ENCODE data around the gene ROPN1.
"Not testable (repeated sequence)": the region's sequence is repeated elsewhere in the genome, so short reads cannot be mapped to it uniquely, and the experiment has no call there.

Gene ROPN1

DNA sequence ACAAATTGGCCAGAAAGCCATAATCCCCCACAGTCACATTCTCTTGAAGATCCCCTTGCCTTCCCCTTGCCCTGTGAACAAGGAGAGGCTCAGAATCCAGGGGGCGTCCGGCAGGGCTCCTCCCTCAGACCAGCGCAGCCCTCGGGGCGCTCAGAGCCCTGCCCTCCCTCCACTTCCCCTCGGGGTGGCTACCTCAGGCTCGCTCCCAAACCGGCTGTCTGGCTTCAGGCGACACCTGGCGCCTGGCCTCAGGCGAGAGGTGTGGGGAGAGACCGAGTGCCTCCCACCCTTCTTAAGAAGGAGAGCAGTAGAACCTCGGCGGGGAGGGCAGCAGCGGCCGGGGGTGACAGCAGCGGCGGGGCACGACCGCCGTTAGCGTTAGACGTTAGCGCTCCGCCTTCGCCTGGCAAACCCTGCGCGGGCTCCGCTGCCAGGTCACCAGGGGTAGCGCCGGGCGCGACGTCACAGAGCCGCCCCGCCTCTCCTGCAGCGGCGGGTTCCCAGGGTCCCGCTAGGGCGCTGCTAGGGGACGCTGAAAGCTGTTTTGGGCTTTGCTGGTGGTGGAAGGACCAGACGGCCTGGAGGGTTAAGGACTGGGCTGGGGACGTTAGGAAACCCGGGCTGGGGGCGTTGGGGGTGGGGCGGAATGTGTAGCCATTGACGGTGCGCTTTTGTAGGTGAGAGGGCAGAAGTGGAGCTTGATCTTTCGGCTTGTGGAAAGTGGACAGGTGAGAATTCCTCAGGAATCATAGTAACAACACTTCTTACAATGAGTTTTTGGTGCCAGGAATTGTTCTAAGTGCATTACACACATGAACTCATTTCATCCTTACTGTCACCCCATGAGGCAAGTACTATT, at the start of gene ROPN1:
ROPN1 (minus strand) TSS at position 395 of the 859 bp plus-strand sequence. CDS start 11,643 bp downstream, outside the sequence.
- not testable (repeated sequence) for DNase-seq

DNA sequence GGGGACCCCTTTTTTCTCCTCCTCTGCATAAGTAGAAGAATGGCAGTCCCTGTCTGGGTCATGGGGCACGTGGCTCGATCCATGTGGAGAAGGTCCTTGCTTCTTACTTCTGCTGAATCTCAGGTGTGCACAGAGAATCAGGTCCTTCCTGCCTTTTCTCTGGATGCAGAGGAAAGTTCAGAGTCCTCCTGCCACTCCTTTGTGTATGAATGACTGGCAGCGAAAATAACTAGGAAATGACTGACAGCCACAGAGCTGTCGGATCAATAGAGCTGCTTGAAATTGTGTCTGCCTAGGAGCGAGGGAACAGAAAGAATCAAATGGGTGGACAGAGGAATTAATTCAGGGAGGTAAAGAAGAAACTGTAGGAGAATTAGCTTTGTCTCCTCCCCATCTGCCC, 49.6 kb upstream of the ROPN1 start:
- no peak for DNase-seq

DNA sequence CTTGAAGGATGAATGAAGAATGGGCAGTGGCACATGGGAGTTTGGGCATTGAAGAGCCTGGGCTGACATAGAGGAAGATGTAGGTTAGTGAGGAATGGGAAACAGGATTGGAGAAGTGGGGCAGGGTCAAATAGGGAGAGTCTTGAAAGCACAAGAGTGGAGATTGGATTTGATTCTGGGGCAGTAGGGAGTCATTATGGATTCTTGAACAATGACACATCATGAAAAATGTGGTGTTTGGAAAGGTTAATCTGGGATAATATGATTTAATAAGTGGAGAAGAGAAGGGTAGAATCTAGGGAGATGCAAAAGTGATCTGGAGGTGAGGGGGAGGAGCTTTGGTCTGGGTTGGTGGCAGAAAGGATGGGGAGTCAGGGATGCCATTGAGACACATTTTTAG, 45.4 kb upstream of the ROPN1 start:
- no peak for DNase-seq

DNA sequence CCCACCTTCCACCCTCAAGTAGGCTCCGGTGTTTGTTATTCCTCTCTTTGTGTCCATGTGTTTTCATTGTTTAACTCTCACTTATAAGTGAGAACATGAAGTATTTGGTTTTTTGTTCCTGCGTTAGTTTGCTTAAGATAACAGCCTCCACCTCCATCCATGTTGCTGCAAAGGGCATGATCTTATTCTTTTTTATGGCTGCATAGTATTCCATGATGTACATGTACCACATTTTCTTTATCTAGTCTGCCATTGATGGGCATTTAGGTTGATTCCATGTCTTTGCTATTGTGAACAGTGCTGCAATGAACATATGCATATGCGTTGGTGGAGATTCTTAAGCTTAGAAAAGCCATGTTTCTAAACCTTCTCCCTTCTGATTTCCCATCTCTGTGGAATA, 44.3 kb upstream of the ROPN1 start:
- DNase-seq, result not testable (repeated sequence)

DNA sequence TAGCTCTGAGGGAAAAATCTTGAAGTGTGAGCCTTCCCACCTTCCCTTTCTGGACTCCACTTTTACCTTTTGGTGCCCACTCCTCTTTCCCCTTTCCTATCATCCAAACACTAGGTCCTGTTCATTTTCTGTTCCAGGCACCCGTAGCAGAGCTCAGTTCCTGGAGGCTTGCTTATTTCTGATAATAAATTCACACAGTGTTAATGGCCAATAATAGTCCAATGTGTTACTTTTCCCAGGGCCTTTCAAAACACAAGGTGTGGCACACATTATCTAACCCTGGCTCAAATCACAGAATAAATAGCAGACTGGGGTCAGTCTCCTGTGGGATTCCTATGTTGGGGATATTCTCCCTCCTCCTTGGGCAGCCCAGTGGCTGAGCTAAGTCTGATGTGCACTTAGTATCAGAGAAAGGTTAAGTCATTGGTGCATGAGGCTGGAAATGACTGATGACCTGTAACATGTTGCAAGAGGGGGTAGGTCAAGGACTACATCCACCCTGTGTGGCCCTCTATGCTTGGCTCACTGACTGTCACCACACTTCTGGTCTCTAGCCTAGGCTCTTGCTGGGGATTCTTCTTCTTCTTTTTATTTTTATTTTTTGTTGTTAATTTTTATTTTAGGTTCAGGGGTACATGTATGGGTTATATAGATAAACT, 43.7 kb upstream of the ROPN1 start:
- no peak for DNase-seq

DNA sequence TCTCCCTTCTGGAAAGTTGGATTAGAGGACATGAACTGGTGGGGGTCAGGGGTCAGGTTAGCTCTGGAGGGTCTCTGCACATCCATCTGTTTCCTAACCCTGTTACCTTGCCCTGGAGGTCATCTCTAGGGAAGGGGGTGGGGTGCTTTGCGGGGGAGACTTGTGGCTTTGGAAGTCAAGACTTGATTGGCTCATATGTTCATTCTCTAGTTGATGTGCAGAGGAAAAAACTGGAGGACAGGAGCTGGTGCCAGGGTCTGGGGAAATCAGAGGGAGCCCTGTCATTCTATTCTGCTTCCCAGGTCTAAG, 42.9 kb upstream of the ROPN1 start:
- no peak for DNase-seq

DNA sequence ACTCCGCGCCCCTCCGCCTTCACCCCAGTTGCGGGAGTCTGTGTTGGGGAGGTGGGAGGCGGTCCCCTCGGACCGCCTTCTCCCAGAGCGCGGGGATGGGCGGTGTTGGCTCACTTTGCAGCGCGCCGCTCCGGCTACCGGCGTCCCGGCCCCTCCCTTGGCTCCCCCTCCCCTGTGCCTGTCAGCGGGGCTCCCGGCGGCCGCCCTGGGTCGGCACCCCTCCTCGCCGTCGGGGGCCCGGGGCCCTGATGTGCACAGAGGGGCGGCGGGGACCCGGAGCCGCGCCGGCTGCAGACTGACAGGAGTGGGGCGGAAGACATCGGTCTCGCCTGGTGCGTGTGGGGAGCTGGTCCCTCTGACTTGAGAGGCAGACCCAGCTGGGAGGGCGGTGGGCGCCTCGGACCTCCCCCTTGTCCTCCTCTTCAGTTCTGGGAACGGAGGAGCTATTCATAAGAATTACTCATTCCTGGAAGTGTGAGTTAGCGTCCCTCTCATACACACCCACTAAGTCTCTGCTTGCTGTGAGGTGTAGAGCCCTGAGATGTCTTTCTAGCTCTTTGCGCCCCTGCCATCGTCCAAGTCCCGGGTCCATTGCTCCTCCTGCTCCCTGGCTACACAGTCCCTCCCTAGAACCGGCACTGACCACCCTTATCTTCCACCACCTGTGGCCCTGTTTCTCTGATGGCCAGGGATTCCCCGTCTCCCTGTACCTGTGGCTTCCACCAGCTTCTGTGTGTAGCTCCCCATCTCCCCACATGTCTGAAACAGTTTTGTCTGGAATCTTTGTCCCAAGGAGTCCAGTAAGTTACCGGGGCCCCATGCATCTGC, 42.3 kb upstream of the ROPN1 start:
- peak; percentile 23 for DNase-seq

DNA sequence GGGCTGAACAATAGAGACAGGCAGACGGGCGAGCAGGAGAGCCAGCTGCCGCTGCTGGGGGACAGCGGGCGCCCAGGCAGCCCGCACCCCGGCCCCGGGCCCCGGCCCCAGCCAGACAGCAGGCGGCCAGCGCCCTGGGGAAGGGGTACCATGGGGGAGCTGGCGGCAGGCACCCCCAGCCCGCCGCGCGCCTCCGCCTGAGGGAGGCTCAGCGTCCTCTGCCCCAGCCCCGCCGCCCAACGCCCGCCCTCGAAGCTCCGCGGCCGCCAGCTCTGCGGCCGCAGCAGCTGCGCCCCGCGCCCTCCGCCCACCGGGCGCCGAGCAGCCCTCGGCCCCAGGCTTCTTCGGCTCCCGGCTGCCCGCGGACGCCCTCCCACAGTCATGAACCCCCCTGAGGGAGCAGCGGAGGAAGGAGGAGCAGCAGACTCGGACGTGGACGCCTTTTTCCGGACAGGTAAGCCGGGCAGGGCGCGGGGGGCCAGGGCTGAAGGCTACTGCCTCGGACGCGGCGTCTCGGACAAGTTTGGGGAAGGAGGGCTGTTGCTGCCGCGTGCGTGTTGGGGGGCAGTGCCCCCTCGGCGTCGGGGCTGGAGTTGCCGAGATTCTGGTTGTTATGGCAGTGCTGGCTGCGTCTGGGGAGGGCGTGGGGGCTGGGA, 41.6 kb upstream of the ROPN1 start, which contains the start of gene KALRN:
KALRN (plus strand) TSS at position 10 of the 656 bp plus-strand sequence.
- DNase-seq, result no peak

DNA sequence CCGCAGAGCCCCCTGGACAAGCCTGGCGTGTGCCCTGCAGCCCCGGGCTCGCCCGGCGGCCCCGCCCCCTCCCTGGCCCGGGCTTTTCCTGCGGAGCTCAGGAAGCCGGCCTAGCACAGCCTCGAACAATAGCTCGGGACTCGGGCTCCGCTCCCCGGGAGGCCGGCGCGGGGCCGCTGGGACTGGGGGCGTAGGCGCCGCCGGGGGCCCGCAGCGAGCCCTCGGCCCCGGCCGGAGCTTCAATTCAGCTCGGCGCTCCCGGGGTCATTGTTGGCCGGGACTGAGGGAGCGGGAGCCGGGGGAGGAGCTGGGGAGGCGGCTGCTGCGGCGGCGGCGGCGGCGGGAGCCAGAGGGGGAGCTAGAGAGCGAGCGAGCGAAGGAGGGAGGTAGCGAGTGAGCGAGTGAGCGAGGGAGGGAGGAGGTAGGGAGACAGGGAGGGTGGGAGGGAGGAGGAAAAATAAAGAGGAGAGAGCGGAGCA, 41.0 kb upstream of the ROPN1 start:
- peak; percentile 78 for DNase-seq

DNA sequence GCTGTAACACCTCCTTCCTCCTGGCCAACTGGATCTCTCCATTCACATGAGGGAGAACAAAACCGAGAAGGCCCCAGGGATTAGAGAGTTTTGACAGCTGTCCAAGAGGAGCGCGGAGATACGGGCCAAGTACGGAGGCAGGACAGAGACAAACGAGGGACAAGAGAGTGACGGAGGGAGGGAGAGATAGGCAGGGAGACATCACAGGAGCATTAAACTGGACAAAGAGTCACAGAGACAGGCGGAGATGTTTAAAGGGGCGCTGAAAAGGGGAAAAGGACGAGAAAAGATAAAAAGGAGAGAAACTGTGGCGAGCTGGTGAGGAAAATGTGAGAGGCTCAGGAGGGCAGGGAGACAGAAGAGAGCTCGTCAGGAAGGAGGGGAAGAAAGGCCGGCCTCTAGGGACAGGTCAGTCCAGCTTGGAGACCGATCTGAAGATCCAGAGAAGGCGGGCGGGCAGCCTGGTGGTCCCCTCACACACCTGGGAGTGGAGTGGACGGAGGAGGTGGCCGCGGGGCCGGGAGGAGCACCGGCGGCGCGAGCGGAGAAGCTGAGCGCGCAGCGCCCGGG, 40.5 kb upstream of the ROPN1 start:
- no peak for DNase-seq

DNA sequence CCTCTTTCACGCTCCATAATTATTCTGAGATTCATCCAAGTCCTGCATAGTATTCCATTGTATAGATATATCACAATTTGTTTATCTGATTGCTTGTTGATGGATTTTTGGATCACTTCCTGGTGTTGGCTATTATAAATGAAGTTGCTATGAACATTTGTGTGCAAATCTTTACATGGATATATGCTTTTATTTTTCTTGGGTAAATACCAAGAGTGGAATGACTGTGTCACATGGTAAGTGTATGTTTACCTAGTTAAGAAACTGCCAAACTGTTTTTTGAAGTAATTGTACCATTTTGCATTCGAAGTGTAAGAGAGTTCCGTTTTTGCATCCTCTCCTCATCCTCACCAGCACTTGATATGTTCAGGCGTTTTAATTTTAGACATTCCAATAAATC, 34.6 kb upstream of the ROPN1 start:
- no peak for DNase-seq

DNA sequence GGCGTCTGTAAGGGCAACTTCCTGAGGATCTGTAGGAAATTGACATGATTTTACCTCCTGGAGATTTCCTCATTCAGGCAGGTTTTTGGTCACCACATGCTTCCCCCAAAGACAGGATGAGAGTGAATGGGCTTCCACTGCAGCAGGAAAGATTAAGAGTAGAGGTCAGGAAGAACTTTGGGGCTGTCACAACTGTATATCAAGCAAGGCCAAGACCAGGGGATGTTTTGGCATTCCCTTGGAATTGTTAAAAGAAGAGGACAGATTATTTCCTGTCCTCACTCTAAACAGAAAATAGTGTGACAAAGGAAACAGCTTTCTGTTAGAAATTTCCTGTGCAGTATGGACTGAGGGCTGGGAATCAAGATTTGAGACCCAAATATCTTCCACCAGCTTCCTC, 31.6 kb upstream of the ROPN1 start:
- DNase-seq, result not testable (repeated sequence)

DNA sequence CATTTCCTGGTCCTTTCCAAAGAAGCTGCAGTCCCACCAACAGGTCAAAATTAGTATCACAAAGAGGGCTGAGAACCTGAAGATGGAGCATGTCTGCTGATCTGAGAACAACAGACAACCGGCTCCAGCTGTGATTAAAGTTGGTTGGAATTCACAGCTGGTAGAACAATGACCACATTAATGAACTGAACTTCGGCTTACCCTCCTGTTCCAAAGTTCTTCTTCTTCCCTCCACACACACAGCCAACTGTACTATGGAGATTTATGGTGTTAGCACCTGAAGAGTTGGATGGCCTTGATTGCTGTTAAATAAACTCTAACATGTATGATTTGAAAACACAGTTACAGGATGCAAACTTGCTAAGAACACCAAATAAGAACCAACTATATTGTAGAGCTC, 27.4 kb upstream of the ROPN1 start:
- no peak for DNase-seq

DNA sequence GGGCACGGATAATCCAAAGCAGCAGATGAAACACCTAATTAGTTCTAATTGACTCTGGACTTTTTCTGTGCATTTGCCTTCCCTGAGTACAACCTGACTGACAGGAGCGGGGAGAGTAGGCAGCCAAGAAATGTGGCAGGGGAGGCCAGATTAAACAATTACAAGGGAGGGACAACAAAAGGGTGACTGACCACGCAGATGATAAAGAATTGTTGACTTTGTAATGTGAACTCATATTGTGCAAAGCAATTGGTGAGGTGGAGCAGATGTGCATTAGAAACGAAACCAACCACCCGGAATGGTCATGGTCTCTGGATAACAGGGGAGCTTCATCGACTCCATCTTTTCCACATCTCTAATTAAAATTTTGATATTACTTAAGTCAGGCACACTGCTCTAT, 25.6 kb upstream of the ROPN1 start:
- DNase-seq, result not testable (repeated sequence)

DNA sequence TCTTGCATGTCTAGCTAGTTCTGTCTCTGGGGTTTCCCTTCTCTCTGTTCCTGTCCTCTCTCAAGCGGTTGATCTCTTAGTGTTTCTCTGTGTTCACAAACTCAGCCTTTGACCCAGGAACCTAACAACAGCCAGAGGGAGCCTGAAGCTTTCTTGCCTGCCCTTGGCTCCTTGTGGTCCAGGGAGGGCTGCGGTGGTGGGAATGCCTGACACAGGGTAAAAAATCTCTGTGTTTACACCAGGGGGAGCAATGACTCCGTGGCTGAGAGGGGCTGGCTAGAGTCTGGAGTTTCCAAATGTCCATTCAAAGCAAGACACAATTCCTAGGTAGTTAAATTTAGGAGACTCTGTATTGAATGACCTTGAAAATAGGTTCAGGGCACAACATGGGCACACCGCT, 24.6 kb upstream of the ROPN1 start:
- peak; percentile 32 for DNase-seq

DNA sequence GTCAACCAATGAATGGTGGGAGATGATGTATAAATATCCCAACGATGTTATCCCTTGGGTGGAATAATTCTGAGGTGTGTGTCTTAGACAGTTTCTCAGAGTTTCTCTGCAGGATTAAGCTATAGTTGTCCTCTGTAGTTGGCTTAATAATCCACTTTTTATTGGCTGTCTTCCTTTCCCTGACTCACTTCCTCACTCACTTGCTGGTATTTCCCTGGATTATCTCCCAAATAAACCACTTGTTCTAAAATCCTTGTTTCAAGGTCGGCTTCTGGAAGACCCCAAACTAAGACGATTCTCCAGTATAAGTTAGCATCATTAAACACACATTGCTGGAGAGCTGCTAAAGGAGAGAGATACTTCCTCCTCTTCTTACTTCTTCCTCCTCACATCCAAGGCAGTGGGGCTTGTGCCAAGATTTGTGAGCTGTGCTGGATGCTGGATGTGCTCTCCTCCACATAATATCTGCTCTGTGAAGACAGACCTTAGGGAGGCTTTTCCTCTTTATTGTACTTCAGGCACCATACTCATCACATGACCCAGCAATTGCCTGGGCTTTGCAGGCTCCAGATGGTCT, 22.5 kb upstream of the ROPN1 start:
- no peak for DNase-seq

DNA sequence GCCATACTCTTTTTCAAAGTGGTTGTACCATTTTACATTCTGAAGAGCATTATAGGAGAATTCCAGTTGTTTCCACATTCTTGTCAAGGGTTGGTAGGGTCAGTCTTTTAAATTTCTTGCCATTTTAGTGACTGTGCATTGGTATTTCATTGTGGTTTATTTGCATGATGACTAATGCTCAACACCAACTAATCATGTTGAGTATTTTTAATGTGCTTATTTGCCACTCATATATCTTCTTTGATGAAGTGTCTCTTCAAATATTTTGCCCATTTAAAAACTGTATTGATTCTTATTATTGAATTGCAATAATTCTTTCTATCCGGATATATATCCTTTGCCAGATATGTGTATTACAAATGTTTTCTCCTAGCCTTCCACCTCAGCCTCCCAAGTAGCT, 16.4 kb upstream of the ROPN1 start:
- not testable (repeated sequence) for DNase-seq

DNA sequence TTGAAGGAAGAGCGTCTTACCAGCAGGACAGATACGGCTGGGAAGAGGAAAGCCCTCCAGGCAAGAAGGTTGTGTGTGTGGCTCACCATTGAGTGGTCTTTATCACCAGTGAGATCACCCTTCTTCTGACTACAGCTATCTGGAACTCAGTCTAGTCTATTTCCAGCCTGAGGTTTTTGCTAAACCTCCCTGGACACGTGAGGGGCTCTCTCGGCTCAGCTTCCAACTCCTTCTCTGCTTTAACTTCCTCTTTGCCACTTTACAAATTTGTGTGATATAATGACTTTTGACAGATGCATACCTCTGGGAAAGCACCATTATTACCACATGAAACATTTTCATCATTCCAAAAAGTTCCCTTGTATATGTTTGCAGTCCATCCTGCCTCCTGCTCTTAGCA, 15.3 kb upstream of the ROPN1 start:
- peak; percentile 74 for DNase-seq

DNA sequence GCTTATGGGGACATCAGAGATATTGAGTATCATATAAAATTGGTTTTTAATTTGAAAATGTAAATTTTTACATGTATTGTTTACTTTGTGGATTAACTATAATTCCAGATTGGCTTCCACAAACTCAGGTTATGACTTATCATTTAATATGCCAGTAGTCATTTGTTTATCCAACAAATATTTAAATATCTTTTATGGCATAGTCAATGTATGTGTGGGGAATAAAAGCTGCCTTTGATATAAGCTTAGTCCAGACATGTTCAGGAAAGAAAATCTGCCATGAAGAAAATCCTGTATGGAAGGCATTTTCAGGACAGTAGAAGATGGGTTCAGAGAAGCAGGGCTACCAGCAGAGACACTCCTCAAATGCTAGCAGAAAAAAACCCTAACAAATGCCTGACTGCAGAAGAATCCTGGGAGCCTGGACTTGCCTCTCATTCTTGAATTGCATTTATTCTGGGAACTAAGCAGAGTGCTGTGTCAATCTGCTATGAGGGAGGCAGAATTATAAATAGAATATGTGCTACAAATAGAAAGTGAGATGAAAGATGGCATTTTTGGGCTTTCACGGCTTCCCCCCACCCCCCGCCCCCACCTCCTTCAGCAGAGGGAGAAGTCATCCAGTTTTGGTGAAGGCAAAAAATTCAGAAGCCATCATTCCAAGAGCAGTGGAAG, 10.6 kb upstream of the ROPN1 start:
- DNase-seq, result not testable (repeated sequence)

DNA sequence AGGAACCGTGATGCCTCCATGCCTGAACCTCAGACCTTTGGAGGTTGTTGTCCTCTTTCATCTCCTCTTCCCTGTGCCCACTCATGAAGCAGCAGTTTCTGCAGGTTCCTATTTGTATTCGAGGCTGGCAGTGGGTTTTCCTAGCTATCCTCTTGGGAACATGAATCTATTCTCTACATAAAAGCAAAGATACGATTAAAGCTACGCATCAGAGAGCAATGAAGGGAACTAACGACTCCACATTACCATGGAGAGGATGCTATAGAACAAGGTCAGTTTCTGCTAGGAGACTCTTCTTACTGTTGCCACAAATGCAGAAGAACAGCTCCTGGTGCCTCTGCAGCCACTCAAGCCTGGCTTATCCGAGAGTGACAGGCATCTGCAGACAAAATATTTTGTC, 9.4 kb upstream of the ROPN1 start:
- DNase-seq, result not testable (repeated sequence)

DNA sequence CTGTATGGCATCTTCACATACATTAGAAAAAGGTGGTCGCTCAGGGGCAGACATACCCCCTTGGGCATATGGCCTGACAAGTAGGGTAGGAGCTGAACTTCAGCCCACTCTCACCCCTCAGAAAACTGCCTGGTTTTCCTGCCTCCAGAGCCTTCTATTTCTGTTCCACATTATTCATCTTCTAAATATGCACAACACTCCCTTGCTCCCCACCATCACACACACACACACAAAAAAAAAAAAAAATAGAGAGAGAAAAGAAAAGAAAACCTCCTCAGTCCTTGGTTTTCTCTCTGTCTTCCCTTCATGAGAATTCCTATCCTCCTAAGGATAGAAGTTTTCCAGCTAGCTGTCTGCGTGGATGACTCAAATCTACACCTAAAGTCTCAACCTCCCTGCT, 5.6 kb upstream of the ROPN1 start:
- DNase-seq, result no peak

DNA sequence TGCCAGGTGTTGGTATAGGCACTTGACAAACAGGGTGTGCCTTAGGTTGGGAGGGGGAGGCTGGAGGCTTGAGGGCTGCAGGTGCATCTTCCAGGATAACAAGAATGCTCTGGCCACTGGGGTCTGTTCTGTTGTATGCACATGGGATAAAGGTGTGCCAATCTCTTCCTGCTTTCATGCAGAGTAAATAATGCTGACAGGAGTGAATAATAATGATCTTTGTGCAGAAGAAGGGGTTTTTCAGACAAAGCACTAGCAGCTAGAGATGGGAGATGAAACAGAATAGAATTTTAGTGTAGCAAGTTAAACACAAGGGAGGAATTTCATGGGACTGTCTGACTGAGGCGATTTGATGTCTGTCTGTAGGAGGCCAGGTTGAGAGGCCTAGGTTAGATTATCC, 1.9 kb upstream of the ROPN1 start:
- no peak for DNase-seq
